Body of pancreas (tissue), 4 donors: Measurements from ENCODE around the gene KLHL13. TPM values are rescaled to one million over a fixed set of nuclear protein-coding genes. Genes with fewer than 3 reads are reported as not detected.

ENCODE experiments used
- ATAC-seq: fragments of 150-250 bp; one replicate; pipeline ENCODE4 v1.9.1; 2016
- DNase-seq, 4 donors: peaks; one replicate each; pipeline ENCODE4 v3.0.0-alpha.2; 2019
- H3K27ac ChIP-seq, 4 donors: fragments of 200-600 bp; sonication (generic); 1 replicate in 3 of 4; 2 replicates in 1 of 4; pipeline versions ENCODE4 v1.5.1 to v1.6.1; 2016 to 2019; ENCODE audit warnings: mild to moderate bottlenecking in 1 of 4, mixed read lengths in 1 of 4, moderate library complexity in 1 of 4
- H3K27me3 ChIP-seq, 2 donors: fragments of 200-600 bp; sonication (generic); one replicate each; pipeline ENCODE4 v1.6.0; 2016; ENCODE audit warnings: mild to moderate bottlenecking in 1 of 2
- H3K36me3 ChIP-seq, 2 donors: fragments of 200-600 bp; sonication (generic); replicated peaks in 1 of 2; 2 replicates each; pipeline ENCODE4 v1.5.1; 2016; ENCODE audit warnings: low read depth in 2 of 2; ENCODE audit not compliant: insufficient read depth in 1 of 2
- H3K4me1 ChIP-seq: fragments of 200-600 bp; sonication (generic); one replicate; pipeline ENCODE4 v1.6.0; 2016
- H3K4me3 ChIP-seq, 2 donors: fragments of 200-600 bp; sonication (generic); 1 replicate in 1 of 2; 2 replicates in 1 of 2; pipeline ENCODE4 v1.5.1; 2016 to 2019
- H3K9me3 ChIP-seq, 3 donors: fragments of 200-600 bp; sonication (generic); 1 replicate in 2 of 3; 2 replicates in 1 of 3; pipeline ENCODE4 v1.5.1; 2016
- POLR2A ChIP-seq, 3 donors: fragments of 450-650 bp; IDR thresholded peaks; one replicate each; pipeline ENCODE4 v1.6.1; 2016; ENCODE audit warnings: antibody characterized with exemption in 3 of 3, mild to moderate bottlenecking in 2 of 3
- WGBS, 2 donors: methylation state at CpG; one replicate each; pipeline ENCODE4 v1.1.5; 2017; 5-methylcytosine and 5-hydroxymethylcytosine counted together
- intact Hi-C: fragments of 100-400 bp; cut with DNase I; formaldehyde crosslinking; loops from one replicate; pipeline ENCODE4 v1.15.1; 2023
- total RNA-seq, 2 donors: library from RNA; depleted of rRNA; stranded (reverse); fragments of >200 nt; gene quantifications; one replicate each; pipeline ENCODE4 v1.1.0, GENCODE V29; 2016
- TF ChIP-seq, protein P1 (sequence below), 7 experiments: fragments of 450-650 bp in 4 of 7; fragments of 200-600 bp in 3 of 7; sonication (generic) in 3 of 7; IDR thresholded peaks; one replicate each; pipeline ENCODE4 v1.5.1; 2016 to 2019; ENCODE audit warnings: antibody characterized with exemption in 7 of 7

The KLHL13 gene
- total RNA-seq, 2 donors from 2014 or later: 3.0 to 3.4 TPM

- Histone ChIP-seq H3K27me3 (no peaks in the 10 kb centered on the region), H3K27ac (no peak overlapping the region), H3K9me3 (no peaks in the 10 kb centered on the region), H3K4me3 (no peak overlapping the region), H3K4me1 (peaks cover 5% of the 10 kb centered on the region), H3K36me3 (no peaks in the 10 kb centered on the region)
- ATAC-seq: no peak
- no peak for DNase-seq
- no peak for TF ChIP-seq POLR2A (IDR thresholded peaks at IDR 0.05)
- TF ChIP-seq, protein P1, sequence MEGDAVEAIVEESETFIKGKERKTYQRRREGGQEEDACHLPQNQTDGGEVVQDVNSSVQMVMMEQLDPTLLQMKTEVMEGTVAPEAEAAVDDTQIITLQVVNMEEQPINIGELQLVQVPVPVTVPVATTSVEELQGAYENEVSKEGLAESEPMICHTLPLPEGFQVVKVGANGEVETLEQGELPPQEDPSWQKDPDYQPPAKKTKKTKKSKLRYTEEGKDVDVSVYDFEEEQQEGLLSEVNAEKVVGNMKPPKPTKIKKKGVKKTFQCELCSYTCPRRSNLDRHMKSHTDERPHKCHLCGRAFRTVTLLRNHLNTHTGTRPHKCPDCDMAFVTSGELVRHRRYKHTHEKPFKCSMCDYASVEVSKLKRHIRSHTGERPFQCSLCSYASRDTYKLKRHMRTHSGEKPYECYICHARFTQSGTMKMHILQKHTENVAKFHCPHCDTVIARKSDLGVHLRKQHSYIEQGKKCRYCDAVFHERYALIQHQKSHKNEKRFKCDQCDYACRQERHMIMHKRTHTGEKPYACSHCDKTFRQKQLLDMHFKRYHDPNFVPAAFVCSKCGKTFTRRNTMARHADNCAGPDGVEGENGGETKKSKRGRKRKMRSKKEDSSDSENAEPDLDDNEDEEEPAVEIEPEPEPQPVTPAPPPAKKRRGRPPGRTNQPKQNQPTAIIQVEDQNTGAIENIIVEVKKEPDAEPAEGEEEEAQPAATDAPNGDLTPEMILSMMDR (IDR thresholded peaks at IDR 0.05): no peak
- WGBS, 2 donors: 83 to 90% methylated on average over 4 of the region's 4 CpGs
- intact Hi-C loops: no loop called here
Measured at GRCh38 chrX:117982694-117983392, 133.8 kb downstream of the KLHL13 start.

GRCh38 chrX:117978402-117978801 is 138.2 kb downstream of the KLHL13 start:
- WGBS, 2 donors: 100% methylated on average over 1 of the region's 1 CpG
- TF ChIP-seq POLR2A (IDR thresholded peaks at IDR 0.05): no peak
- TF ChIP-seq, protein P1 (IDR thresholded peaks at IDR 0.05): no peak
- Histone ChIP-seq H3K27me3 (no peaks in the 10 kb centered on the region), H3K4me1 (no peaks in the 10 kb centered on the region), H3K4me3 (no peak overlapping the region), H3K27ac (no peak overlapping the region), H3K9me3 (no peaks in the 10 kb centered on the region), H3K36me3 (no peaks in the 10 kb centered on the region)
- no peak for DNase-seq
- ATAC-seq: no peak
- intact Hi-C loops: no loop called here

DNA sequence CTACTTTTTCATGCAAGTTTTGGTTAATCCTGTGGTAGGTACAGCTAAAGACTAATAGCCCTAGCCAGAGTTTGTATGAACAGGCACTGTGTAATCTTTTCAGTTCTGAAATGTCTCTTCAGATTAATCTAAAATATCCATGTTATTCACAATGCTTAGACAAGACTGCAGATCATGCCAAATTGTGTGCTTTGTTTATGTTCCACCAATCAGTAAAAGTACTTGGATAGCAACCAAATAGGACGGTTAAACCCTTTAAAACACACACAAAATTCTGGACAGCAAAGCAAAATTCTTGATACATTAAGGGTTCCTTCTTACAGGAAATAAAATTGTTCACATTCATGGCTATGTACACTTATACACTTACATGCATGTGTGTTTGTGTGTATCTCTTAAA is 139.1 kb downstream of the KLHL13 start:
- Histone ChIP-seq H3K4me1 (no peaks in the 10 kb centered on the region), H3K9me3 (no peaks in the 10 kb centered on the region), H3K27ac (no peak overlapping the region), H3K4me3 (no peak overlapping the region), H3K36me3 (no peaks in the 10 kb centered on the region), H3K27me3 (no peaks in the 10 kb centered on the region)
- ATAC-seq (no peak), DNase-seq (no peak)
- intact Hi-C loops: no loop called here
- 15% methylated on average over 1 of the region's 1 CpG for WGBS, 2 donors
- TF ChIP-seq, protein P1 (IDR thresholded peaks at IDR 0.05): no peak
- no peak for TF ChIP-seq POLR2A (IDR thresholded peaks at IDR 0.05)

- Histone ChIP-seq H3K27ac (no peak overlapping the region), H3K27me3 (no peaks in the 10 kb centered on the region), H3K9me3 (no peaks in the 10 kb centered on the region), H3K4me1 (peaks cover 5% of the 10 kb centered on the region), H3K36me3 (no peaks in the 10 kb centered on the region), H3K4me3 (no peak overlapping the region)
- TF ChIP-seq POLR2A (IDR thresholded peaks at IDR 0.05): no peak
- TF ChIP-seq, protein P1 (IDR thresholded peaks at IDR 0.05): no peak
- WGBS, 2 donors: 53 to 72% methylated on average over 3 to 4 of the region's 4 CpGs
- ATAC-seq: no peak
- intact Hi-C loops: no loop called here
- DNase-seq: no peak
Measured at GRCh38 chrX:117973110-117973807, 143.4 kb downstream of the KLHL13 start.
